ENCODE data around the gene MYO10.

DNA sequence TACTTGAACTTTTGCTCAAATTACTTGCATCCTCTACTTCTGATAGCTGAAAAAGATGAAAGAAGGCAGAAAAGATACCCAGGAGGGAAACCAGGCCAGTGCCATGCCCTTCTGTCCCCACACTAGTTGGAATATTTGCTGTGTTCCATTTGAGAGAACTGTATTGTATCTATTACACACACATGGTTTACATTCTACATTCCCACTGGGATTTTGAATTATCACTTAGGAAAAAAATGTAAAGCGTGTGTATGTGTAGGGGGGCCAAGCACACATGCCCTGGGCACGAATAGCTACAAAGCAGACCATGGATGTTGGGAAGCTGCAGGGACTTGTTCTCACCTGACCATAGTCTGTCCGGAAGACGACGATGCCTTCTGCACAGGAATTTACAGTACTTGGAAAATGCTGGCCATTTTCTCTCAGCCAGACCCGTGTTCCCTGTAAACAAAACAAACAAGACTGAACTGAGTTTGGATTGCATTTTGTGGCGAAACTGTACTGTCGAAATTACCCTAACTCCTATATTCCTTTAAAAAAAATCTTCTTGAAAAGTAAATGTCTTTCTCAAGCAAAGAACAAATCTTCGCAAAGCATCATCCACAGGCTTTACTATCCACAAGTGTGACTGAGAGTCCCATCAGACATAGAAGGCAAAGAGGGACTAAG, 58.7 kb downstream of the MYO10 start:
- TF ChIP-seq, protein P1, sequence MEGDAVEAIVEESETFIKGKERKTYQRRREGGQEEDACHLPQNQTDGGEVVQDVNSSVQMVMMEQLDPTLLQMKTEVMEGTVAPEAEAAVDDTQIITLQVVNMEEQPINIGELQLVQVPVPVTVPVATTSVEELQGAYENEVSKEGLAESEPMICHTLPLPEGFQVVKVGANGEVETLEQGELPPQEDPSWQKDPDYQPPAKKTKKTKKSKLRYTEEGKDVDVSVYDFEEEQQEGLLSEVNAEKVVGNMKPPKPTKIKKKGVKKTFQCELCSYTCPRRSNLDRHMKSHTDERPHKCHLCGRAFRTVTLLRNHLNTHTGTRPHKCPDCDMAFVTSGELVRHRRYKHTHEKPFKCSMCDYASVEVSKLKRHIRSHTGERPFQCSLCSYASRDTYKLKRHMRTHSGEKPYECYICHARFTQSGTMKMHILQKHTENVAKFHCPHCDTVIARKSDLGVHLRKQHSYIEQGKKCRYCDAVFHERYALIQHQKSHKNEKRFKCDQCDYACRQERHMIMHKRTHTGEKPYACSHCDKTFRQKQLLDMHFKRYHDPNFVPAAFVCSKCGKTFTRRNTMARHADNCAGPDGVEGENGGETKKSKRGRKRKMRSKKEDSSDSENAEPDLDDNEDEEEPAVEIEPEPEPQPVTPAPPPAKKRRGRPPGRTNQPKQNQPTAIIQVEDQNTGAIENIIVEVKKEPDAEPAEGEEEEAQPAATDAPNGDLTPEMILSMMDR (conservative IDR thresholded peaks at IDR 0.05; ENCODE audit: low read depth, low read length) = no peak
- no peak for TF ChIP-seq EZH2 (IDR thresholded peaks at IDR 0.05; ENCODE audit: borderline replicate concordance, low read depth, low read length, poor library complexity, severe bottlenecking)

Data from A673 (cell line).